GM12878 (cell line): ENCODE results near the gene CSRNP2. TPM values are rescaled to one million over a fixed set of nuclear protein-coding genes. Genes with fewer than 3 reads are reported as not detected.

Experiments used
- ATAC-seq: fragments of 200-7000 bp; cut with Tn5 transposase; 3 replicates; pipeline ENCODE4 v1.9.1; 2020; ENCODE audit warnings: mild to moderate bottlenecking, moderate library complexity
- BruUV-seq: library from RNA; stranded (reverse); fragments of 400-500 nt; replicated peaks from 2 replicates; lab custom pipeline; 2021; lab: Mats Ljungman, UMichigan
- CTCF ChIA-PET: fragments of 300-600 bp; sonication (Branson Sonifier 250); formaldehyde crosslinking; extraction: SDS; loops from one replicate; lab custom pipeline; 2021; ENCODE audit warnings: inconsistent platforms; lab: Yijun Ruan, JAX
- POLR2A ChIA-PET: fragments of 350-600 bp; formaldehyde crosslinking; extraction: SDS; loops from one replicate; lab custom pipeline; 2021; ENCODE audit warnings: inconsistent platforms; lab: Charles Lee
- RAD21 ChIA-PET: fragments of 300-600 bp; sonication (Branson Sonifier 250); formaldehyde crosslinking; loops from one replicate; lab custom pipeline; 2023; ENCODE audit warnings: antibody characterized with exemption; ENCODE audit not compliant: unreplicated experiment; lab: Charles Lee
- SMC1A ChIA-PET: fragments of 300-600 bp; sonication (Branson Sonifier 250); formaldehyde crosslinking; loops from one replicate; lab custom pipeline; 2023; ENCODE audit not compliant: unreplicated experiment, uncharacterized antibody; lab: Charles Lee
- DNase-seq: peaks from one replicate; pipeline ENCODE4 v3.0.0-alpha.2; 2011; ENCODE audit warnings: low read depth, low spot score
- FAIRE-seq: peaks from 3 replicates; lab custom pipeline; 2011; peaks lifted over from hg19 to GRCh38; lab: Jason Lieb, UNC
- H2AFZ ChIP-seq: 2 replicates; pipeline ENCODE4 v1.6.0; 2011; ENCODE audit warnings: low read depth, low read length, control low read depth; ENCODE audit not compliant: control insufficient read depth
- H3K27ac ChIP-seq: 2 replicates; pipeline ENCODE4 v1.5.1; 2011; ENCODE audit warnings: control low read depth; ENCODE audit not compliant: control insufficient read depth, insufficient read depth
- H3K27me3 ChIP-seq, 2 experiments: replicated peaks in 1 of 2; 2 replicates each; pipeline versions ENCODE4 v1.6.0 to v1.6.1; 2011; ENCODE audit warnings: low read length in 1 of 2; ENCODE audit not compliant: control insufficient read depth in 2 of 2, insufficient read depth in 2 of 2
- H3K36me3 ChIP-seq, 2 experiments: 2 replicates each; pipeline ENCODE4 v1.5.1; 2011; ENCODE audit warnings: low read length in 1 of 2; ENCODE audit not compliant: control insufficient read depth in 2 of 2, insufficient read depth in 2 of 2
- H3K4me1 ChIP-seq: 2 replicates; pipeline ENCODE4 v1.6.1; 2011; ENCODE audit warnings: mild to moderate bottlenecking, low read length, moderate library complexity, mixed read lengths; ENCODE audit not compliant: control insufficient read depth, insufficient read depth
- H3K4me2 ChIP-seq: 2 replicates; pipeline ENCODE4 v1.6.0; 2011; ENCODE audit warnings: control low read depth; ENCODE audit not compliant: control insufficient read depth, insufficient read depth
- H3K4me3 ChIP-seq: fragments of 200-600 bp; sonication (generic); 2 replicates; pipeline ENCODE4 v1.5.1; 2016
- H3K79me2 ChIP-seq: 2 replicates; pipeline ENCODE4 v1.6.0; 2011; ENCODE audit warnings: low read length; ENCODE audit not compliant: control insufficient read depth, insufficient read depth
- H3K9ac ChIP-seq: 2 replicates; pipeline ENCODE4 v1.8.0; 2011; ENCODE audit warnings: low read length, control low read depth, mixed read lengths; ENCODE audit not compliant: control insufficient read depth, insufficient read depth
- H3K9me3 ChIP-seq: replicated peaks from 3 replicates; pipeline ENCODE4 v1.5.1; 2011; ENCODE audit warnings: mild to moderate bottlenecking, low read length; ENCODE audit not compliant: control insufficient read depth, insufficient read depth
- H4K20me1 ChIP-seq: 2 replicates; pipeline ENCODE4 v1.6.0; 2011; ENCODE audit not compliant: control insufficient read depth, insufficient read depth
- BCL11A ChIP-seq: IDR thresholded peaks from 2 replicates; pipeline ENCODE4 v1.6.1; 2011; ENCODE audit warnings: low read depth, low read length
- CBX3 ChIP-seq: fragments of 200-600 bp; sonication (generic); IDR thresholded peaks from 2 replicates; pipeline ENCODE4 v1.6.1; 2016; ENCODE audit warnings: low read depth, borderline replicate concordance
- GABPA ChIP-seq: IDR thresholded peaks from 2 replicates; pipeline ENCODE4 v1.6.1; 2014; ENCODE audit warnings: antibody characterized with exemption, low read depth, mild to moderate bottlenecking, inconsistent platforms
- HCFC1 ChIP-seq: fragments of 150-350 bp; IDR thresholded peaks from 2 replicates; pipeline ENCODE4 v1.6.1; 2014; ENCODE audit warnings: low read length
- IRF4 ChIP-seq: IDR thresholded peaks from 2 replicates; pipeline ENCODE4 v1.6.1; 2011; ENCODE audit warnings: low read depth, low read length
- LARP7 ChIP-seq: fragments of 450-650 bp; IDR thresholded peaks from 2 replicates; pipeline ENCODE4 v1.6.1; 2017; ENCODE audit warnings: mild to moderate bottlenecking
- MAX ChIP-seq: IDR thresholded peaks from 2 replicates; pipeline ENCODE4 v1.6.1; 2012; ENCODE audit warnings: low read depth, low read length, improper control_type of control experiment
- NFIC ChIP-seq: IDR thresholded peaks from 2 replicates; pipeline ENCODE4 v1.6.1; 2012; ENCODE audit warnings: low read depth, mild to moderate bottlenecking, inconsistent platforms, low read length, moderate library complexity
- ZNF384 ChIP-seq: IDR thresholded peaks from 2 replicates; pipeline ENCODE4 v1.6.1; 2012; ENCODE audit warnings: low read depth, mild to moderate bottlenecking, low read length, improper control_type of control experiment, borderline replicate concordance
- WGBS: methylation state at CpG from one replicate; pipeline ENCODE4 v1.1.6; 2016; ENCODE audit warnings: low lambda C conversion rate; ENCODE audit not compliant: insufficient replicate concordance, insufficient coverage; ENCODE audit errors: missing lambda C conversion rate; 5-methylcytosine and 5-hydroxymethylcytosine counted together
- in situ Hi-C: fragments of 300-500 bp; cut with MboI; formaldehyde crosslinking; loops from 9 replicates; pipeline ENCODE4 v1.14.3; 2018; ENCODE audit warnings: mixed read lengths
- intact Hi-C: fragments of 100-400 bp; cut with micrococcal nuclease; formaldehyde crosslinking; loops from one replicate; pipeline ENCODE4 v1.14.2; 2022; ENCODE audit not compliant: unreplicated experiment
- polyA plus RNA-seq, 11 experiments: library from polyadenylated mRNA; depleted of rRNA in 4 of 11; unstranded in 6 of 11; stranded (reverse) in 5 of 11; fragments of >200 nt; fragmentation: Nextera tagmentation in 4 of 11; fragmentation: Illumina TruSeq in 1 of 11; extraction: Ambion mirVana in 4 of 11; extraction: Trizol in 1 of 11; gene quantifications; 1 replicate in 1 of 11; 2 replicates in 10 of 11; pipeline versions ENCODE4 v1.2.1 to v1.2.3, GENCODE V29; 2011 to 2016; ENCODE audit warnings: inconsistent platforms in 2 of 11, missing spikeins in 2 of 11, low read depth in 1 of 11
- total RNA-seq, 4 experiments: library from RNA; depleted of rRNA in 3 of 4; stranded (reverse); fragments of >200 nt in 3 of 4; fragmentation: Illumina TruSeq in 1 of 4; extraction: Trizol in 1 of 4; gene quantifications; 2 replicates each; pipeline versions ENCODE4 v1.2.1 to v1.2.3, GENCODE V29; 2013 to 2021
- TF ChIP-seq, protein P1 (sequence below): fragments of 450-650 bp; IDR thresholded peaks from 2 replicates; pipeline ENCODE4 v1.6.1; 2017; ENCODE audit warnings: mild to moderate bottlenecking
- TF ChIP-seq, protein P2 (sequence below): fragments of 450-650 bp; formaldehyde crosslinking; IDR thresholded peaks from 2 replicates; pipeline ENCODE4 v1.4.0; 2022; ENCODE audit warnings: mild to moderate bottlenecking, moderate library complexity

The CSRNP2 gene
- total and polyA plus RNA-seq, 10 of the 15 experiments (the other 5 are each of a cell fraction or from before 2014, with no cell fraction given): 1.2 to 12.1 (median 6.3) TPM

GRCh38 chr12:51077930-51078329 is 5.5 kb downstream of the CSRNP2 start:
- intact Hi-C loops (no loop called here), in situ Hi-C loops (no loop called here)
- Histone ChIP-seq H3K4me1 (no peaks in the 10 kb centered on the region), H3K4me3 (no peak overlapping the region), H2AFZ (no peak overlapping the region), H4K20me1 (no peaks in the 10 kb centered on the region), H3K27ac (no peak overlapping the region), H3K4me2 (no peak overlapping the region), H3K79me2 (no peaks in the 10 kb centered on the region; the same call in 1 of the 2 replicates), H3K9ac (no peak overlapping the region), H3K9me3 (no peaks in the 10 kb centered on the region), H3K27me3 (no peaks in the 10 kb centered on the region), H3K36me3 (no peaks in the 10 kb centered on the region)
- SMC1A ChIA-PET: no interaction called here
- 75% methylated on average over 5 of the region's 5 CpGs for WGBS
- TF ChIP-seq GABPA: no peak
- FAIRE-seq (no peak), ATAC-seq (no peak), DNase-seq (no peak)
- no TSS peak for BruUV-seq
- POLR2A ChIA-PET: no interaction called here
- RAD21 ChIA-PET: no interaction called here
- CTCF ChIA-PET: no interaction called here

GRCh38 chr12:51076236-51076930 is 7.0 kb downstream of the CSRNP2 start:
- Histone ChIP-seq H3K79me2 (no peaks in the 10 kb centered on the region), H3K9ac (no peak overlapping the region), H2AFZ (no peak overlapping the region), H3K4me1 (no peaks in the 10 kb centered on the region), H3K4me3 (no peak overlapping the region), H3K4me2 (no peak overlapping the region), H3K27me3 (no peaks in the 10 kb centered on the region), H4K20me1 (no peaks in the 10 kb centered on the region), H3K27ac (no peak overlapping the region), H3K9me3 (no peaks in the 10 kb centered on the region), H3K36me3 (peaks cover 0 to 2% of the 10 kb centered on the region in 2 experiments; a peak in 1 of 4 replicates)
- ChIA-PET RAD21 (no interaction called here), SMC1A (interaction anchor here (0.6 to 1.1 kb wide), 4 partner anchors 17 to 312 kb away, joined by 3 to 4 read pairs (median 3); no protein-coding TSS in a partner anchor), CTCF (interaction anchor here (0.6 to 1.5 kb wide), 3 partner anchors 153 to 251 kb away, joined by 3 read pairs; no protein-coding TSS in a partner anchor), POLR2A (interaction anchor here (0.5 to 0.6 kb wide), 2 partner anchors 251 to 555 kb away, joined by 3 to 7 read pairs; no protein-coding TSS in a partner anchor)
- FAIRE-seq: no peak
- intact Hi-C loops (no loop called here), in situ Hi-C loops (no loop called here)
- BruUV-seq: no TSS peak
- DNase-seq: no peak
- WGBS: 78% methylated on average over 10 of the region's 10 CpGs
- ATAC-seq: no peak
- TF ChIP-seq, protein P1, sequence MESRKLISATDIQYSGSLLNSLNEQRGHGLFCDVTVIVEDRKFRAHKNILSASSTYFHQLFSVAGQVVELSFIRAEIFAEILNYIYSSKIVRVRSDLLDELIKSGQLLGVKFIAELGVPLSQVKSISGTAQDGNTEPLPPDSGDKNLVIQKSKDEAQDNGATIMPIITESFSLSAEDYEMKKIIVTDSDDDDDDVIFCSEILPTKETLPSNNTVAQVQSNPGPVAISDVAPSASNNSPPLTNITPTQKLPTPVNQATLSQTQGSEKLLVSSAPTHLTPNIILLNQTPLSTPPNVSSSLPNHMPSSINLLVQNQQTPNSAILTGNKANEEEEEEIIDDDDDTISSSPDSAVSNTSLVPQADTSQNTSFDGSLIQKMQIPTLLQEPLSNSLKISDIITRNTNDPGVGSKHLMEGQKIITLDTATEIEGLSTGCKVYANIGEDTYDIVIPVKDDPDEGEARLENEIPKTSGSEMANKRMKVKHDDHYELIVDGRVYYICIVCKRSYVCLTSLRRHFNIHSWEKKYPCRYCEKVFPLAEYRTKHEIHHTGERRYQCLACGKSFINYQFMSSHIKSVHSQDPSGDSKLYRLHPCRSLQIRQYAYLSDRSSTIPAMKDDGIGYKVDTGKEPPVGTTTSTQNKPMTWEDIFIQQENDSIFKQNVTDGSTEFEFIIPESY: no peak
- TF ChIP-seq, protein P2, sequence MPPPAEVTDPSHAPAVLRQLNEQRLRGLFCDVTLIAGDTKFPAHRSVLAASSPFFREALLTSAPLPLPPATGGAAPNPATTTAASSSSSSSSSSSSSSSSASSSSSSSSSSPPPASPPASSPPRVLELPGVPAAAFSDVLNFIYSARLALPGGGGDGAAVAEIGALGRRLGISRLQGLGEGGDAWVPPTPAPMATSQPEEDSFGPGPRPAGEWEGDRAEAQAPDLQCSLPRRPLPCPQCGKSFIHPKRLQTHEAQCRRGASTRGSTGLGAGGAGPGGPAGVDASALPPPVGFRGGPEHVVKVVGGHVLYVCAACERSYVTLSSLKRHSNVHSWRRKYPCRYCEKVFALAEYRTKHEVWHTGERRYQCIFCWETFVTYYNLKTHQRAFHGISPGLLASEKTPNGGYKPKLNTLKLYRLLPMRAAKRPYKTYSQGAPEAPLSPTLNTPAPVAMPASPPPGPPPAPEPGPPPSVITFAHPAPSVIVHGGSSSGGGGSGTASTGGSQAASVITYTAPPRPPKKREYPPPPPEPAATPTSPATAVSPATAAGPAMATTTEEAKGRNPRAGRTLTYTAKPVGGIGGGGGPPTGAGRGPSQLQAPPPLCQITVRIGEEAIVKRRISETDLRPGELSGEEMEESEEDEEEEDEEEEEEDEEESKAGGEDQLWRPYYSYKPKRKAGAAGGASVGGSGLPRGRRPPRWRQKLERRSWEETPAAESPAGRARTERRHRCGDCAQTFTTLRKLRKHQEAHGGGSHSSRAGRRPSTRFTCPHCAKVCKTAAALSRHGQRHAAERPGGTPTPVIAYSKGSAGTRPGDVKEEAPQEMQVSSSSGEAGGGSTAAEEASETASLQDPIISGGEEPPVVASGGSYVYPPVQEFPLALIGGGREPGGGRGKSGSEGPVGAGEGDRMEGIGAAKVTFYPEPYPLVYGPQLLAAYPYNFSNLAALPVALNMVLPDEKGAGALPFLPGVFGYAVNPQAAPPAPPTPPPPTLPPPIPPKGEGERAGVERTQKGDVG: no peak
- no peak for TF ChIP-seq HCFC1
- no peak for TF ChIP-seq BCL11A
- no peak for TF ChIP-seq ZNF384
- TF ChIP-seq CBX3: no peak
- no peak for TF ChIP-seq IRF4
- no peak for TF ChIP-seq MAX
- no peak for TF ChIP-seq NFIC
- no peak for TF ChIP-seq LARP7
